WTC11 (cell line): Measurements from ENCODE around the gene GRM4. TPM values are rescaled to one million over a fixed set of nuclear protein-coding genes. Genes with fewer than 3 reads are reported as not detected.
A peak's percentile ranks its signal among the peaks of the same experiment; 100 is the strongest.

Experiments used
- ATAC-seq: fragments of 200-7000 bp; cut with Tn5 transposase; 2 replicates; pipeline ENCODE4 v1.10.0; 2021; ENCODE audit warnings: mild to moderate bottlenecking, moderate library complexity
- CTCF ChIA-PET: fragments of 300-600 bp; sonication (Branson Sonifier 250); formaldehyde crosslinking; loops from one replicate; lab custom pipeline; 2021; ENCODE audit warnings: antibody characterized with exemption; lab: Charles Lee
- POLR2A ChIA-PET: fragments of 350-600 bp; sonication (Branson Sonifier 250); formaldehyde crosslinking; loops from one replicate; lab custom pipeline; 2021; ENCODE audit warnings: antibody characterized with exemption; lab: Charles Lee
- DNase-seq: peaks from one replicate; pipeline ENCODE4 v3.0.0; 2021; ENCODE audit warnings: low spot score
- H3K27ac Mint-ChIP-seq: 2 replicates; pipeline ENCODE4 v1.8.0; 2021; ENCODE audit warnings: mixed read lengths
- H3K27me3 Mint-ChIP-seq: 2 replicates; pipeline ENCODE4 v1.8.0; 2021; ENCODE audit warnings: low read depth, mild to moderate bottlenecking, moderate library complexity, mixed read lengths
- H3K36me3 Mint-ChIP-seq: 2 replicates; pipeline ENCODE4 v1.8.0; 2021; ENCODE audit warnings: mixed read lengths
- H3K4me1 Mint-ChIP-seq: 2 replicates; pipeline ENCODE4 v1.8.0; 2022; ENCODE audit warnings: mixed read lengths
- H3K4me3 Mint-ChIP-seq: 2 replicates; pipeline ENCODE4 v1.8.0; 2021; ENCODE audit warnings: mild to moderate bottlenecking, moderate library complexity, mixed read lengths
- H3K9me3 Mint-ChIP-seq: 2 replicates; pipeline ENCODE4 v1.8.0; 2021; ENCODE audit warnings: mixed read lengths
- CREM ChIP-seq: sonication (generic); formaldehyde crosslinking; IDR thresholded peaks from 2 replicates; pipeline ENCODE4 v1.8.1; 2022; ENCODE audit warnings: mild to moderate bottlenecking, missing genetic modification reagents, moderate library complexity
- E2F5 ChIP-seq: sonication (generic); formaldehyde crosslinking; IDR thresholded peaks from 2 replicates; pipeline ENCODE4 v1.8.1; 2022; ENCODE audit warnings: mild to moderate bottlenecking, moderate library complexity, missing genetic modification reagents
- ESRRA ChIP-seq: sonication (generic); formaldehyde crosslinking; IDR thresholded peaks from 2 replicates; pipeline ENCODE4 v1.8.1; 2022; ENCODE audit warnings: mild to moderate bottlenecking, missing genetic modification reagents, borderline replicate concordance
- GTF2I ChIP-seq: fragments of 250-450 bp; sonication (Bioruptor Pico); conservative IDR thresholded peaks from 2 replicates; pipeline ENCODE4 v1.4.0; 2021; ENCODE audit warnings: mild to moderate bottlenecking
- JUN ChIP-seq: sonication (generic); formaldehyde crosslinking; IDR thresholded peaks from 2 replicates; pipeline ENCODE4 v1.8.0; 2023; ENCODE audit warnings: mild to moderate bottlenecking, missing genetic modification reagents
- KAT7 ChIP-seq: sonication (generic); formaldehyde crosslinking; IDR thresholded peaks from 2 replicates; pipeline ENCODE4 v1.8.1; 2023; ENCODE audit warnings: missing genetic modification reagents, mild to moderate bottlenecking, borderline replicate concordance
- MAX ChIP-seq: sonication (generic); formaldehyde crosslinking; IDR thresholded peaks from 2 replicates; pipeline ENCODE4 v1.8.0; 2022; ENCODE audit warnings: mild to moderate bottlenecking, missing genetic modification reagents
- NR2C2 ChIP-seq: sonication (generic); formaldehyde crosslinking; IDR thresholded peaks from 2 replicates; pipeline ENCODE4 v1.8.0; 2022; ENCODE audit warnings: mild to moderate bottlenecking, missing genetic modification reagents
- RELA ChIP-seq: sonication (generic); formaldehyde crosslinking; IDR thresholded peaks from 2 replicates; pipeline ENCODE4 v1.8.1; 2022; ENCODE audit warnings: missing genetic modification reagents, mild to moderate bottlenecking, borderline replicate concordance
- SMAD4 ChIP-seq: sonication (generic); formaldehyde crosslinking; IDR thresholded peaks from 2 replicates; pipeline ENCODE4 v1.8.0; 2022; ENCODE audit warnings: mild to moderate bottlenecking, missing genetic modification reagents
- SP1 ChIP-seq: sonication (generic); formaldehyde crosslinking; conservative IDR thresholded peaks from 2 replicates; pipeline ENCODE4 v1.8.1; 2022; ENCODE audit warnings: missing genetic modification reagents
- TCF7 ChIP-seq: sonication (generic); formaldehyde crosslinking; IDR thresholded peaks from 2 replicates; pipeline ENCODE4 v1.8.0; 2022; ENCODE audit warnings: mild to moderate bottlenecking, low read depth, missing genetic modification reagents, moderate library complexity
- TEAD4 ChIP-seq: sonication (generic); formaldehyde crosslinking; IDR thresholded peaks from 2 replicates; pipeline ENCODE4 v1.8.0; 2022; ENCODE audit warnings: mild to moderate bottlenecking, missing genetic modification reagents
- ZNF219 ChIP-seq: sonication (generic); formaldehyde crosslinking; IDR thresholded peaks from 2 replicates; pipeline ENCODE4 v1.8.0; 2023; ENCODE audit warnings: missing genetic modification reagents, mild to moderate bottlenecking, borderline replicate concordance
- ZNF281 ChIP-seq: sonication (generic); formaldehyde crosslinking; IDR thresholded peaks from 2 replicates; pipeline ENCODE4 v1.8.0; 2023; ENCODE audit warnings: mild to moderate bottlenecking, missing genetic modification reagents
- ZNF396 ChIP-seq: fragments of 250-450 bp; sonication (Bioruptor Pico); IDR thresholded peaks from 2 replicates; pipeline ENCODE4 v1.8.0; 2021; ENCODE audit warnings: mild to moderate bottlenecking, moderate library complexity, borderline replicate concordance
- ZNF416 ChIP-seq: fragments of 250-450 bp; sonication (Bioruptor Pico); IDR thresholded peaks from 2 replicates; pipeline ENCODE4 v1.9.0; 2021; ENCODE audit warnings: mild to moderate bottlenecking, inconsistent platforms
- ZNF423 ChIP-seq: fragments of 250-450 bp; sonication (Bioruptor Pico); IDR thresholded peaks from 2 replicates; pipeline ENCODE4 v2.1.2; 2022; ENCODE audit warnings: mild to moderate bottlenecking, moderate library complexity
- total RNA-seq: library from RNA; stranded (reverse); gene quantifications from 3 replicates; pipeline ENCODE4 v1.2.3, GENCODE V29; 2021
- TF ChIP-seq, protein P1 (sequence below): sonication (generic); formaldehyde crosslinking; IDR thresholded peaks from 2 replicates; pipeline ENCODE4 v1.8.1; 2022; ENCODE audit warnings: mild to moderate bottlenecking, missing genetic modification reagents, moderate library complexity, borderline replicate concordance
- TF ChIP-seq, protein P2 (sequence below): sonication (generic); formaldehyde crosslinking; IDR thresholded peaks from 2 replicates; pipeline ENCODE4 v1.8.0; 2022; ENCODE audit warnings: mild to moderate bottlenecking, missing genetic modification reagents
- TF ChIP-seq, protein P3 (sequence below): sonication (generic); formaldehyde crosslinking; conservative IDR thresholded peaks from 2 replicates; pipeline ENCODE4 v1.8.1; 2023; ENCODE audit warnings: mild to moderate bottlenecking, low read depth, missing genetic modification reagents, moderate library complexity
- TF ChIP-seq, protein P4 (sequence below): fragments of 250-450 bp; sonication (Bioruptor Pico); IDR thresholded peaks from 2 replicates; pipeline ENCODE4 v2.1.2; 2022; ENCODE audit warnings: mild to moderate bottlenecking, moderate library complexity

GRM4 gene
- total RNA-seq, 1 experiment from 2014 or later, result 34.5 TPM

- Mint-ChIP-seq H3K4me3 (no peak overlapping the region), H3K36me3 (no peaks in the 10 kb centered on the region), H3K9me3 (no peaks in the 10 kb centered on the region), H3K27me3 (no peaks in the 10 kb centered on the region), H3K4me1 (peaks cover 21% of the 10 kb centered on the region), H3K27ac (no peak overlapping the region)
- no peak for ATAC-seq
- DNase-seq, result no peak
- TF ChIP-seq TEAD4 (CRISPR knock-in tag) (no peak), E2F5 (CRISPR knock-in tag) (no peak), MAX (CRISPR knock-in tag) (no peak), GTF2I (CRISPR knock-in tag) (no peak), NR2C2 (CRISPR knock-in tag) (0 out of 2 replicates have a peak, but pooled peaks have one; percentile 33), JUN (CRISPR knock-in tag) (no peak), CREM (CRISPR knock-in tag) (no peak), ZNF416 (CRISPR knock-in tag) (no peak), ZNF423 (CRISPR knock-in tag) (no peak)
- ChIA-PET POLR2A (no interaction called here), CTCF (interaction anchor here (0.6 to 6.0 kb wide), 4 partner anchors 19 to 85 kb away, joined by 3 to 43 read pairs (median 8); no protein-coding TSS in a partner anchor)
Measured at GRCh38 chr6:34073540-34073939, 72.3 kb downstream of the GRM4 start.

- no peaks in the 10 kb centered on the region for H3K9me3 Mint-ChIP-seq
- peaks cover 17% of the 10 kb centered on the region for H3K4me1 Mint-ChIP-seq
- no peak overlapping the region for H3K27ac Mint-ChIP-seq
- ChIA-PET CTCF (no interaction called here), POLR2A (no interaction called here)
- H3K4me3 Mint-ChIP-seq, result no peak overlapping the region
- H3K36me3 Mint-ChIP-seq, result no peaks in the 10 kb centered on the region
- TF ChIP-seq, protein P1, sequence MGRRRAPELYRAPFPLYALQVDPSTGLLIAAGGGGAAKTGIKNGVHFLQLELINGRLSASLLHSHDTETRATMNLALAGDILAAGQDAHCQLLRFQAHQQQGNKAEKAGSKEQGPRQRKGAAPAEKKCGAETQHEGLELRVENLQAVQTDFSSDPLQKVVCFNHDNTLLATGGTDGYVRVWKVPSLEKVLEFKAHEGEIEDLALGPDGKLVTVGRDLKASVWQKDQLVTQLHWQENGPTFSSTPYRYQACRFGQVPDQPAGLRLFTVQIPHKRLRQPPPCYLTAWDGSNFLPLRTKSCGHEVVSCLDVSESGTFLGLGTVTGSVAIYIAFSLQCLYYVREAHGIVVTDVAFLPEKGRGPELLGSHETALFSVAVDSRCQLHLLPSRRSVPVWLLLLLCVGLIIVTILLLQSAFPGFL (CRISPR knock-in tag), result no peak
- no peak for TF ChIP-seq TCF7 (CRISPR knock-in tag)
- TF ChIP-seq KAT7 (CRISPR knock-in tag), result no peak
- TF ChIP-seq, protein P2, sequence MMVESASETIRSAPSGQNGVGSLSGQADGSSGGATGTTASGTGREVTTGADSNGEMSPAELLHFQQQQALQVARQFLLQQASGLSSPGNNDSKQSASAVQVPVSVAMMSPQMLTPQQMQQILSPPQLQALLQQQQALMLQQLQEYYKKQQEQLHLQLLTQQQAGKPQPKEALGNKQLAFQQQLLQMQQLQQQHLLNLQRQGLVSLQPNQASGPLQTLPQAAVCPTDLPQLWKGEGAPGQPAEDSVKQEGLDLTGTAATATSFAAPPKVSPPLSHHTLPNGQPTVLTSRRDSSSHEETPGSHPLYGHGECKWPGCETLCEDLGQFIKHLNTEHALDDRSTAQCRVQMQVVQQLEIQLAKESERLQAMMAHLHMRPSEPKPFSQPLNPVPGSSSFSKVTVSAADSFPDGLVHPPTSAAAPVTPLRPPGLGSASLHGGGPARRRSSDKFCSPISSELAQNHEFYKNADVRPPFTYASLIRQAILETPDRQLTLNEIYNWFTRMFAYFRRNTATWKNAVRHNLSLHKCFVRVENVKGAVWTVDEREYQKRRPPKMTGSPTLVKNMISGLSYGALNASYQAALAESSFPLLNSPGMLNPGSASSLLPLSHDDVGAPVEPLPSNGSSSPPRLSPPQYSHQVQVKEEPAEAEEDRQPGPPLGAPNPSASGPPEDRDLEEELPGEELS, result no peak
- TF ChIP-seq SMAD4 (CRISPR knock-in tag), result no peak
- TF ChIP-seq ZNF396 (CRISPR knock-in tag), result no peak
- no peak for TF ChIP-seq SP1
- no peak for TF ChIP-seq ZNF219 (CRISPR knock-in tag)
- no peak for TF ChIP-seq ESRRA (CRISPR knock-in tag)
- TF ChIP-seq, all 79 proteins: peak for 0
- H3K27me3 Mint-ChIP-seq, result no peaks in the 10 kb centered on the region
- DNase-seq (no peak), ATAC-seq (no peak)
Measured at GRCh38 chr6:34072727-34073126, 73.2 kb downstream of the GRM4 start.

GRCh38 chr6:34071884-34072379, 74.0 kb downstream of the GRM4 start:
- Mint-ChIP-seq H3K27ac (no peak overlapping the region), H3K4me3 (no peak overlapping the region), H3K36me3 (no peaks in the 10 kb centered on the region), H3K9me3 (no peaks in the 10 kb centered on the region), H3K27me3 (no peaks in the 10 kb centered on the region), H3K4me1 (peaks cover 9% of the 10 kb centered on the region)
- DNase-seq, result no peak
- ChIA-PET CTCF (no interaction called here), POLR2A (no interaction called here)
- ATAC-seq, result no peak
- TF ChIP-seq ZNF281, result no peak
- TF ChIP-seq ZNF416 (CRISPR knock-in tag), result no peak
- TF ChIP-seq, protein P3, sequence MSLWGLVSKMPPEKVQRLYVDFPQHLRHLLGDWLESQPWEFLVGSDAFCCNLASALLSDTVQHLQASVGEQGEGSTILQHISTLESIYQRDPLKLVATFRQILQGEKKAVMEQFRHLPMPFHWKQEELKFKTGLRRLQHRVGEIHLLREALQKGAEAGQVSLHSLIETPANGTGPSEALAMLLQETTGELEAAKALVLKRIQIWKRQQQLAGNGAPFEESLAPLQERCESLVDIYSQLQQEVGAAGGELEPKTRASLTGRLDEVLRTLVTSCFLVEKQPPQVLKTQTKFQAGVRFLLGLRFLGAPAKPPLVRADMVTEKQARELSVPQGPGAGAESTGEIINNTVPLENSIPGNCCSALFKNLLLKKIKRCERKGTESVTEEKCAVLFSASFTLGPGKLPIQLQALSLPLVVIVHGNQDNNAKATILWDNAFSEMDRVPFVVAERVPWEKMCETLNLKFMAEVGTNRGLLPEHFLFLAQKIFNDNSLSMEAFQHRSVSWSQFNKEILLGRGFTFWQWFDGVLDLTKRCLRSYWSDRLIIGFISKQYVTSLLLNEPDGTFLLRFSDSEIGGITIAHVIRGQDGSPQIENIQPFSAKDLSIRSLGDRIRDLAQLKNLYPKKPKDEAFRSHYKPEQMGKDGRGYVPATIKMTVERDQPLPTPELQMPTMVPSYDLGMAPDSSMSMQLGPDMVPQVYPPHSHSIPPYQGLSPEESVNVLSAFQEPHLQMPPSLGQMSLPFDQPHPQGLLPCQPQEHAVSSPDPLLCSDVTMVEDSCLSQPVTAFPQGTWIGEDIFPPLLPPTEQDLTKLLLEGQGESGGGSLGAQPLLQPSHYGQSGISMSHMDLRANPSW (CRISPR knock-in tag), result no peak
- TF ChIP-seq, protein P4, sequence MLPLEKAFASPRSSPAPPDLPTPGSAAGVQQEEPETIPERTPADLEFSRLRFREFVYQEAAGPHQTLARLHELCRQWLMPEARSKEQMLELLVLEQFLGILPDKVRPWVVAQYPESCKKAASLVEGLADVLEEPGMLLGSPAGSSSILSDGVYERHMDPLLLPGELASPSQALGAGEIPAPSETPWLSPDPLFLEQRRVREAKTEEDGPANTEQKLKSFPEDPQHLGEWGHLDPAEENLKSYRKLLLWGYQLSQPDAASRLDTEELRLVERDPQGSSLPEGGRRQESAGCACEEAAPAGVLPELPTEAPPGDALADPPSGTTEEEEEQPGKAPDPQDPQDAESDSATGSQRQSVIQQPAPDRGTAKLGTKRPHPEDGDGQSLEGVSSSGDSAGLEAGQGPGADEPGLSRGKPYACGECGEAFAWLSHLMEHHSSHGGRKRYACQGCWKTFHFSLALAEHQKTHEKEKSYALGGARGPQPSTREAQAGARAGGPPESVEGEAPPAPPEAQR (CRISPR knock-in tag), result no peak
- no peak for TF ChIP-seq RELA
